NCI-H446 treated with DMSO at 0.1 percent for 48 hours (cell line): ENCODE data around the gene CDC42BPA.
"Not testable (repeated sequence)": the region's sequence is repeated elsewhere in the genome, so short reads cannot be mapped to it uniquely, and the experiment has no call there.

Experiments used
- DNase-seq: peaks from one replicate; lab custom pipeline; 2025; lab: John Stamatoyannopoulos, UW

The CDC42BPA gene

DNA sequence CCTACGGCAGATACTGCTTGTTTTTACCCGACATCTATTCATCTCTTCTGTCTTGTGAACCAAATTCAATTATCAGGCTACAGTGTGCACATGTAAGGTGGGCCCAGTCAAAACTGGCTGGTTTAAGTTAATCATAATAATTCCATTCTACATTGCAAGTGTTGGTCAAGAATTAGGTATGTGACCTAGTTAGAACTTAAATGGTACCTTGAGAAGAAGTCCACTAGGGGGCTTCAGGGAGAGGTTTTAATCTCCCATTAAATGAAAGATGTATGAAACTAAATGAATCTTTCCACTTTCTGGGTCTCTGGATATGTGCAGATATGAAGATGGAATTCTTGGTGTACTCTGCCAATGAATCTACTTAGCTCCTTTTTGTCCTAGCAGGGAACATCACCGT lies 187.1 kb downstream of the CDC42BPA start:
- no peak for DNase-seq

DNA sequence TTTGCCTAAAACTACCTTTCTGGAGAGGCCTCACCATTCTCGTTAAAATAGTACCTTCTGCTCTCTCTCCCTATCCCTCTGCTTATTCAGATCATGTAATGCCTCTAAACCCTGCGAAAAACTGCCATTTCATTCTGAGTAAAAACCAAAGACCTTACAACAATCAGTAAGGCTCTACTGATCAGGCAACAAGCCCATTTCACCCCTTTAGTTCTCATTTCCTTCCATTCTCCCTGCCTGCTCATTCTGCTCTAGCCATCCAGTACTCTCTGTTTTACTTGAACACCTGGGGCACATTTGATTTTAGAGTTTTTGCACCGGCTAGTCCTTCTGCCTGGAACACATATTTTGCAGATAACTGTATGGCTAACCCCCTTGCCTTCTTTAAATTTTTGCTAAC lies 190.4 kb downstream of the CDC42BPA start:
- no peak for DNase-seq

DNA sequence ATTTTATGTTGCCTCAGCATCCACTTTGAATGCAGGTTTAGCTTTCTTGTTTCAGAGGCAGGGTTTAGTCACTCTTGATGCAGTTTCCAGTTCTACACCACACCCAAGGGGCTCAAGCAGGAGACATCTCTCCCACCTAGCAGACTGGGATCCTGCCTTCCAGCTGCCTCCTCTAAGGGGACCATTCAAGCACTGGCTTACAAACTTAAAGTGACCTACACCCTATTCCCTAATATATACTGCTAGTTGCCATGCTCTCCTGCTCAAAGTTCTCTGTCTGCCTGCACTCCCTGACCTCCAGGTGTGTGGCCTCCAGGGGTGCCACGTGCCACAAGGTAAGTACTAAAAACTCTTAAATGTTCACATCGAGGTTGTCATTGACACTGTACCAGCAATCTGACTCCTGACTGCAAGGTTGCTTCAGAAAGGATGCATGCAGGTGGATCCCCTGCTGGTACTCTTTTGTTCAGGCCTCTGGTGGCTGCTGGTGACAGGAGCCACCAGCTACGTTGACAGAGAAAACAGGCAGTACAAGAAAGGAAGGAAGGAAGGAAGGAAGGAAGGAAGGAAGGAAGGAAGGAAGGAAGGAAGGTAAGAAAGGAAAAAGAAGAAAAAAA lies 192.3 kb downstream of the CDC42BPA start:
- DNase-seq, result no peak

DNA sequence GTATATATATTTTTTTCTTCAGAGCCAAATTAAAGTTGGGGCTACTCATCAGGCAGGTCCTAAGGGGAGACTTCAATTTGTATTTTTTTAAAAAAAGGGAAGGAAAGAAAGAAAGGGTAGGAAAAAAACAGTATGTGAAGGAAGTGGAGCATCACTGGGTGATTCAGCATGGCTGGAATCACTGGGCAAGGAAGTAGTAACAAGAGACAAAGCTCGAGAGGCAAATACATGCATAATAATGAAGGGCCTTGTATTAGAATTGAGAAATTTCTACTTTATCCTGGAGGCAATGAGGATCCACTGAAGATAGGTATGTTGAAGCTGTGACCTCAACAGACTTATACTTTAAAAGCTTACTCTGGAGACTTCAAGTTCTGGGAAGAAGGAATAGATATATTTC lies 193.8 kb downstream of the CDC42BPA start:
- DNase-seq, result no peak

DNA sequence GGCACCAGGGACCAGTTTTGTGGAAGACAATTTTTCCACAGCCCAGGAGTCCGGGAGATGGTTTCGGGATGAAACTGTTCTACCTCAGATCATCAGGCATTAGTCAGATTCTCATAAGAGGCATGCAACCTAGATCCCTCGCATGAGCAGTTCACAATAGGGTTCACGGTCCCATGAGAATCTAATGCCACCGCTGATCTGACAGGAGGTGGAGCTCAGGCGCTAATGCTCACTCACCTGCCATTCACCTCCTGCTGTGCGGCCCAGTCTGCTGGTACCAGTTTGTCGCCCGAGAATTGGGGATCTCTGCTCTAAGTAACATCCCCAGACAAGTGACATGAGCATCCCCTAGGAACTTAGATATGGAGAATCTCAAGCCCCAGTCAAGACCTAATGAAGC lies 197.5 kb downstream of the CDC42BPA start:
- DNase-seq, result no peak

DNA sequence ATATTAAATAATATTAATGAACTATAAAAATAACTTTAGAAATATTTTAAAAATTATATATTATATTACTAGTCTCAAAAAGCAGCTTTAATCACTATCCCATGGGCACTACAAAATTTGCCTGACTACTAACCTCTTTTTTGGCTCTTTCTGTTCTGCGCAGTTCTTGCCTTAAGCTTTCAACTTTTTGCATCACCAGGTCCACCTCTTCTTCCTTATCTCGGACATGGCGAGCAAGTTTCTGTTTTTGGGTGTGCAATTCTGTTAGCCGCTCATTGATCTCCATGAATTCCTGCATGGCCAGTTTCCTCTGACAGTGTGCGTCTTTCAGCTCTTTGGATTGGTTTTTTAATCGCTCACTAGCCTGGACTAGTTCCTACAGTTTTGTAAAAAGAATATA lies 205.8 kb downstream of the CDC42BPA start:
- no peak for DNase-seq

DNA sequence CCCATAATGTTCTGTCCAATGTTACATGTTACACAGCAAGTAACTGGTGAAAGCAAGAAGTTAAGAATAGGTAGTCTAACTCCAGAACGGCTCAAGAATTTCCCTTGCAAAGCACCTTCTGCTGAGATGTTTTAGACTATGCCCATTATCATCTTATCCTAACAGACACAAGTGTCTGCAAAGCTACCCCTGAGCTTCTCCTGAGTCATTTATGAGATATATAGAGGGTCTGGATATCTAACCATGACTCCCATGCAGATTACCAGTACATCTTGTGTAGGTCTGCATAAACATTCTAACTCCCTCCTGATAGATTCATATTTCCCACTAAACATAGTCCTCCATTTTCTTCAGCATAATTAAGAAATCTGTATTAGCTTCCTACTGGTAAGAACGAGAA lies 206.5 kb downstream of the CDC42BPA start:
- DNase-seq, result no peak

DNA sequence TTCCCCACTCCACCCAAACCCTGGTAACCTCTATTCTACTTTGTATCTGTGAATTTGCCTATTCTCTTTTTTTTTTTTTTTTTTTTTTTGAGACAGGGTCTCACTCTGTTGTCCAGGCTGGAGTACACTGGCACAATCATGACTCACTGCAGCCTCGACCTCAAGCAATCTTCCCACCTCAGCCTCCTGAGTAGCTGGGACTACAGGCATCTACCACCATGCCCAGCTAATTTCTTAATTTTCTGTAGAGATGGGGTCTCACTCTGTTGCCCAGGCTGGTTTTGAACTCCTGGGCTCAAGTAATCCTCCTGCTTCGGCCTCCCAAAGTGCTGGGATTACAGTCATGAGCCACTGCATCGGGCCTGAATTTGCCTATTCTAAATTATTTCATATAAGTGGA lies 213.0 kb downstream of the CDC42BPA start:
- not testable (repeated sequence) for DNase-seq

DNA sequence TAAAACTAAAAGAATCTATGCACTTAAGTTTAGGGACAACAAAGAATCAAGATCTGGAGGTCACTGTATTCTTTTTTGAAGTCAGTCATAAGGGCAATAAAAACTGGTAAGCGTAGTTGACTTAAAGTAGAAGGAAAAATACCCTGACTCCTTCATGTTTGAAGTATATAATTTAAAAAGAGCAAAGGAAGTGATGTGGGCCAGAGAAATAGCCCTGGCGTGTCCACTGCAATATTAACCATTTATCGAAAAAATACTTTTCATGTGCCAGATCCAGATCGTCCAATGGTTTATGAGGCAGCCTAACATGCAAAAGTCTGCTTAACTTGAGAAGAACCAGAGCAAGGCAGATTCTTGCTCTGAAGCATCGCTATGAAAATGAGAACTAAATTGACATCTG lies 216.2 kb downstream of the CDC42BPA start:
- no peak for DNase-seq

DNA sequence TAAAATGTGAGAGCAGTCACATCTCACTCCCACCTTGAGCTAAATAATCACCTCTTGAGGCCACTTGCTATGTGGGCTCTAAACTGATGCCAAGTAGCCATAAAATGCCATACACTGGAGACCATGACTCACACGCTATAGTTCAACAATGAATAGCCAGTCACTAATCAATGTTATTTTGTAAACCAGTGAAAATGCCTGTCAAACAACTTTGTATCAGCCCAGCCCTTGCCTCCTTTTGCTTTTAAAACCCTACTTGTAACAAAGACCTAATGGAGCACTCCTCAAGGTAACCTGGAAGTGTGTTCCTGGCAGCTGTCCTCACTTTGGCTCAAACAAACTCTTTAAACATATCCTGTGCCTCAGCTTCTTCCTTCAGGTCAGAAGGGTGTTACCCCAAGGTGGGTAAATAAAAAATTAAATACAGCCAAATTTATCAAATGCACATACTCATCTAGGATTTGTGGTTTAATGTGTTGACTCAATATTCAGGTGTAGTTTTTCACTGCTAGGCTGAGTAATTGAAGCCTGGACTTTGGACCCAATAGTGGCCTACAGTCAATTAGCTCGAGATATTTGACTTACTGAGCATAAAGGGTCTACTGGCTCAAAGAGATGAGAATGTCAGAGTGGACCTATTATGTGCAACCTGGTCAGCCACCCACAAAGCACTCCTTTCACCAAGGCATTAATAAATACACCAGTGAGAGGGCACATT lies 223.9 kb downstream of the CDC42BPA start:
- no peak for DNase-seq

DNA sequence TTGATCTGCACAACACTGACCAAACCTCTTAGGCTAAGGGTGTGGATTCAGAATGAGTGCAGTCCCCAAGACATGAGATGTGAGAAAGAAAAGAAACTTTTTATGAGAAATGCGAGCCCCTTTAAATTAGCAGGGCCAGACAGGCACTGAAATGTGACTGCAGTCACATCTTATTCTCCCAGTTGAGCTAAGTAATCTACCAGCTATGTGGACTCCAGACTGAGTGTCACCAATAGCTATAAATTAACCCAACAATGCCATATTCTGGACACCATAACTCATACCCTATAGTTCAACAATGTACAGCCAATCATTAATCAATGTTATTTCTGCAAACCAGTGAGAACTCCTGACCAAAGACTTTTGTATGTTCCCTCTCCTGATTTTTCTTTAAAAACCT lies 225.0 kb downstream of the CDC42BPA start:
- DNase-seq, result no peak

DNA sequence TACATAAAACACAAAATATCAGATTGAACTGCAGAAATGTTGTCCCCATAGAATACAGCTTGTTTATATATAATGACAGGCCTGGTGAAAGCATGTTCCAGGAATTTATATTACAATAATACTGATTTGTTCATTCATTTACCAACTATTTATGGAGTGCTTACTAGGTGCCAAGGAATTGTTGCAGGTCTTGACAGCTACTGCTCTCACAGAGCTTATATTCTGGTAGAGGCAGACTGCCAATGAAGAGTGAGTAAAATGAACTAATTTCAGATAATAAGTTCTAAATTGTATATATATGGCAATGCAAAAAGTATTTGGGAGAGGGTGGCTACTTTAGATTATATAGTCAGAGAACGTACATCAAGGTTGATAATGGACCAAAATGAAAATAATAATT lies 226.2 kb downstream of the CDC42BPA start:
- no peak for DNase-seq

DNA sequence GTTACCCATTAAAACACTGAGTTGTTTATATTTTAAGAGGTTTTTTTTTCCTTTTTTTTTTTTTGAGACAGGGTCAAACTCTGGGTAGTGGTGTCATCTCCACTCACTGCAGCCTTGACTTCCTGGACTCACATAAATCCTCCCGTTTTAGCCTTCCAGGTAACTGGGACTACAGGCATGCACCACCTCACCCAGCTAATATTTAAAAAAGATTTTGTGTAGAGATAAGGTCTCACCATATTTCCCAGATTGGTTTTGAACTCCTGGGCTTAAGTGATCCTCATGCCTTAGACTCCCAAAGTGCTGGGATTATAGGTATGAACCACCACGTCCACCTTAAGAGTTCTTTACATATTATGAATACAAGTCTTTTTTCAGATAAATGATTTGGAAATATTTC lies 231.7 kb downstream of the CDC42BPA start:
- DNase-seq, result no peak

DNA sequence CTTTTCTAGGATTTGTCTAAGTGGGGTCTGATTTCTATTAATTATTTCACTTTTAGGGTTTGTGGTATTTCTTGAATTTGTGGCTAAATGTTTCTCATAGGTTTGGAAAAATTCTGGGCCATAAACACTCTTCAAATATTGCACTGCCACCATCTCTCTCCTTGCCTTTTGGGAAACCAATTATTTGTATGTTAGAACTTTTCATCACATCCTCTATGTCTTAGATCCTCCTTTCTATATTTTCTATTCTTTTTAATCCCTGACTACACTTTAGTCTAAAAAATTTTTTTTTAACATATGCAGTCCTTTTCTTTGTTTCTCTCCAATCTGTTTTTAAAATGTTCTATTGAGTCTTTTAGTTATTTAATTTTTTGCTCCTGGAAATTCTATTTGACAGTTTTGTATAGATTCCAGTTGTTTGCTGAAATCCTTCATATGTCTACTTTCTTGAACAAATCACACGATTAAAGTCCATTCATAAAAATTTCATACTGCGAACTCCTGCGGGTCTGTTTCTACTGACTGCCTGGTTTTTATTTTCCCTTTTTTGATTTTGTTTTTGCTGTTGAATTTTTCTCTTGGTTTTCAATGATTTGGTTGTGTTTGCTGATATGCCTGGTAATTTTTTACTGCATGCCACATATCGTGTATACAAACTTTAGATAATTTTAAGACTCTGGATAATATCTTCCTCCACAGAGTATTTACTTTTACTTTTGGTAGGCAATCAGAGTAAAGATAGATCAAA lies 235.1 kb downstream of the CDC42BPA start:
- DNase-seq, result no peak

DNA sequence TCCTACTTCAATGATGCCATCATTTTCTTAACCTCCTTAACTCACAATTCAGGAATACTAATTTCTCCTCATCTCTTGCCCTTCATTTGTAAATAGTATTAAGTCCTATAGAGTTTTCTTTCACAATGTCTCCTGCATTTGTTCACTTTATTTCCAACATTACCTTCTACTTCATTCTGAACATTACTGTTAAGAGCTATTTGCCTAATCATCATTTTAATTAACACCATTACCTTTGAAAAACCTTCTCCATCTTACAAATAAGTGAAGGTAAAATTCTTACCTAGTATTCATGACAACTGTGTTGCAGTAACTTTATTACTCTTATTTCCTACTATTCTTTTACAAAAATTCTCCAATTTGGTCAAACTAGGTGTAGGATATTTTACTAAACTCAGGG lies 240.5 kb downstream of the CDC42BPA start:
- DNase-seq, result no peak

DNA sequence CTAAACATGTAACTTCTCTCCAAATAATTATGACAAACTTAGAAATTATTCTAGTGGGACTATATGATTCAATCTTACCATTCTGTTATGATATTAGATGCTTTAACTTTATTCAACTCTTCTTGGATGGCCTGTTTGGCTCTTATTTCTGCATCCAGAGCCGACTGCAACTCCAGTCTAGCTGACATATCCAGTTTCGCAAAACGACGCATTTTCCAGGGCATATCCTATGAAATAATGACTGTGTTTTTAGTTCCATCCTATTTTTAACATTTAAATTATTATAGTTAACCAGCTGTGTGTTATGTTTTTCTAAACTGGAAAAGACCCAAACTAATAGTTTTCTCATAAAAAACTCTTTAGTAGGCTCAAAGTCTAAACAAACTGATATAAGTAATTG lies 244.5 kb downstream of the CDC42BPA start:
- no peak for DNase-seq

DNA sequence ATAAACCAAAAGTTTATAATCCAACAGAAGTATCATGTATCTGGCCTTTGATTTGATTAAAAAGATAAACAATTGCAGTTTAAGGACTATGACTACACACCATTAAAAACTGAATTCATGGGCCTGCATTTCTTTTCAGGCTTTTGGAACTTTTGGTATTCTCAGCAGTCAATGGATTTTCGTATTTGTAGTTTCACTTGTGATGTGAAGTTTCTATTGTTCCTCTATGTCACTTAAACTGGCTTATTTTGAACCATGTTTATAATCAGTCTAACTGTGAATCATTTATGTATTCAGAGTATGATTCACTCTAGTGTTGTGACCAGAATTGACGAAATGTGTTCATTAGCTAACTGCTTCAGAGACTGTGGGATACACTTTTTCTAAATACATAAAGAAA lies 245.3 kb downstream of the CDC42BPA start:
- no peak for DNase-seq

DNA sequence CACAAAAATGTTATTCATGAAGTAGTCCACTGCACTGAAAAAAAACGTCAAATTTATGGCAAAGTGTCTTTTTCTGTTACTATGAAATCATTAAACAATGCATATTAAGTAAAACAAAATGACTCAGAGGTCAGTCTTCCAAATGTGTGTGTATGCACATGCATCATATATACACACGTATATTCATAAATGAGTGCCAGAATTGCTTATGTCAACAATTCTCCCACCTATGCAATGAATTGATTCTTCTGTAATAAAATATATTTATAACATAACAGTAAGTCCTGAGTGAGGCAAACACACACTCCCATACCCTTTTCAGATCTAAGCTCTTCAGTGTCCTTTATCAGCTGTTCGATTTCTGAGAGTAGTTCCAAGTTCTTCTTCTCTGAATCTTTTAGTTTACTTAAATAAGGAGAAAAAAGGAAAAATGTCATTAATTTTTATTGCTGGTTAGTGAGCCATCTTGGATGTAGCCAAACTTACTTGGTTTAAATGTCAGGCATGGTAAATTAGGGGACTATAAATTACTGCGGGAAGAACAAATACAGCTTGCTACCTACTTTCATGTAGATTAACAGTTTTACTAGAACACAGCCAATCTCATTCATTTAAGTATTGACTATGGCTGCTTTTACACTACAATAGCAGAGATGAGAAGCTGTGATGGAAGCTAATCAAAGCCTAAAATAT lies 246.3 kb downstream of the CDC42BPA start:
- DNase-seq, result no peak

DNA sequence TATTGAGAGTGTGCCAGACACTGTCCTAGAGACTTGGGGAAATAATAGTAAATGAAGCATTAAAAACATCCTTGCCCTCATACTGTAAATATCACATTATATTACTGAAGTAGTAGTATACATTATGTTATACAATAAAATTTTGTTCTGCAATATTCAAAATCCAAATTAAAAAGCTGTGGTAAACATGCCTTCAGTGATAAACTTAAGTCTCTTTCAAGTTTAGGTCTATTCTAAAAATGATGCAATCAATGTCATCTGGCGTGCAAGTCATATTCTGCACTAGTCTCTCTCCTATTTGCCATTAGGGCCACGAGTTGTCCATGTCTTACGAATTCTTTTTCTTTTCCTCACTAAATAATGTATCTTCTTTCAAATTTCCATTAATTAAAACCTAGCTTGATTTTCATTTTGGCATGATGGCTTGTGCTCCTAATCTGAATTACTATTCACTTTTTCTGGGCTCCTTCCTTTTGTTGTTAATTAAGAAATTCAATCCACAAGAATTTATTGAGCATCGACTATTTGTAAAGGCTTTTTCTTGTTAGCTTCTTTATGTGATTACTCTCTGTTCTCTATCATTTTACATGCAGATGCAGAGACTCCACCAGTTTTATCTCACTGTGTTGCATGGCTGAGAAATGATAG lies 247.5 kb downstream of the CDC42BPA start:
- no peak for DNase-seq

DNA sequence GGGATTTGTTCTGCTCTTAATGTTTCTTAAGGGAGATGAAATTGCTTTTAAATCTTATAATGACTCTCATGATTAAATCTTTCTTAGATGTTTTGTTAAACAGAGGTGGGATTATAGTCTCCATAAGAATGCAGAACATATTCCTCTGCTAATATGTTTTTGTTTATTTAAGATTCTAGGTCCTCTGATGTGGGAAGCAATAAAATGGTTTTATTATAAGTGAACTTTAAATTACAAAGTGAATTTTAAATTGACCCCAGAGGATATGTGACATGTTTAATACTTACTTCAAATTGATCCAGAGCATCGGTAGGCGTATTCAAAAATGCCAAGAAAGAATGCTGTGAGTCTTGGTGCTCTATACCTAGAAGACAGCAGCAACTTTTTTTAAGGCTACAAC lies 248.8 kb downstream of the CDC42BPA start:
- DNase-seq, result no peak

DNA sequence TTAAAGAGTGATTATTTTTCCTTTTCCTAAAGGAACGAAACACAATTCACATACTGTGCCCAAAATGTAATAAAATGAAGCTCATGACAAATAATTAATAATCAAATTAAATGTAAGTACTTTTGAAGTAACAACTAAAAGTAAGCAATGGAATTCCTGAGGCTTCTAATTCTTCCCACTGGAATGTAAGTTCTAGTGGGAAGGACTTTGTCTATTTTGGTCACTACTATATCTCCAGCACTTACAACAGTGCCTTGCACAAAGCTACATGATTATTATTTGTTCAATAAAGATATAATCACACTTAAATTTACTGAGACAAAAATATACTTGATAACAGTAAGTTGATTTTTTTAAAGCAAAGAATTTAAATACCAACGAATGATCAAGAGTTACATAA lies 249.4 kb downstream of the CDC42BPA start:
- DNase-seq, result no peak

DNA sequence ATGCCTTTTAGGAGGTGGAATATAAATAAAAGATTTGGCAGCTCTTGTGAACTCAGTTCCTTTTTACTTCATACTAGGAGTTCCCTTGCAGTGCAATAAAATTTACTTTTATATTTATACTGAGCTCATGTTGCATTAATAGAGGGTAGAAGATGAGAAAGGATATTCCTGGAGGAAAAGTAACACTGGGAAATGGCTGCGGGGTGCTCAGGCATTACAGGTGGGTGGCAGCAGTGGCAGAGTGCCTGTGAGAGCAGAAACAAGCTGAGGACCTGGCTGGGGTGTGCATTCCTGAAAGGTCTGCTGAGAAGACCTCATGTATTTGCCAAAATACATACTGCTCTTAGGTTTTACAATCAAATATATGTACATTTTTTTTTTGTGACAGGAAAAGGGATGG lies 251.3 kb downstream of the CDC42BPA start:
- no peak for DNase-seq
